H1 (cell line): ENCODE results near the gene CDH9. TPM values are rescaled to one million over a fixed set of nuclear protein-coding genes. Genes with fewer than 3 reads are reported as not detected.

Source experiments
- CTCF ChIA-PET: fragments of 300-600 bp; sonication (Branson Sonifier 250); formaldehyde crosslinking; loops from one replicate; lab custom pipeline; 2021; ENCODE audit not compliant: partially characterized antibody; lab: Charles Lee
- POLR2A ChIA-PET: fragments of 300-600 bp; sonication (Branson Sonifier 250); formaldehyde crosslinking; loops from one replicate; lab custom pipeline; 2021; ENCODE audit warnings: inconsistent platforms; ENCODE audit not compliant: partially characterized antibody; lab: Charles Lee
- DNase-seq, 2 experiments: peaks; one replicate each; pipeline versions ENCODE4 v3.0.0 to v3.0.0-alpha.2; 2010 to 2022; ENCODE audit warnings: low spot score in 2 of 2, low read depth in 1 of 2, mixed read lengths in 1 of 2
- FAIRE-seq: peaks from 2 replicates; lab custom pipeline; 2011; peaks lifted over from hg19 to GRCh38; lab: Jason Lieb, UNC
- H2AFZ ChIP-seq: 2 replicates; pipeline ENCODE4 v1.8.1; 2012; ENCODE audit warnings: low read length, inconsistent platforms
- H2AK5ac ChIP-seq: 2 replicates; pipeline ENCODE4 v1.6.1; 2013; ENCODE audit warnings: low read depth, low read length
- H2BK120ac ChIP-seq: replicated peaks from 2 replicates; pipeline ENCODE3; 2013; ENCODE audit warnings: low read depth, low read length, inconsistent platforms
- H2BK12ac ChIP-seq: 2 replicates; pipeline ENCODE4 v1.6.1; 2013; ENCODE audit warnings: low read depth, low read length
- H2BK15ac ChIP-seq: 2 replicates; pipeline ENCODE4 v1.6.1; 2013; ENCODE audit warnings: low read length
- H2BK20ac ChIP-seq: 2 replicates; pipeline ENCODE4 v1.6.1; 2013; ENCODE audit warnings: low read length
- H2BK5ac ChIP-seq: 2 replicates; pipeline ENCODE4 v1.6.1; 2013; ENCODE audit warnings: low read depth, low read length
- H3K14ac ChIP-seq: 2 replicates; pipeline ENCODE4 v1.6.1; 2013; ENCODE audit warnings: inconsistent platforms; ENCODE audit not compliant: insufficient read length
- H3K18ac ChIP-seq: 2 replicates; pipeline ENCODE4 v1.6.1; 2013; ENCODE audit warnings: low read length; ENCODE audit errors: extremely low read depth
- H3K23ac ChIP-seq: 2 replicates; pipeline ENCODE4 v1.6.1; 2013; ENCODE audit warnings: inconsistent platforms; ENCODE audit not compliant: insufficient read length
- H3K23me2 ChIP-seq: 2 replicates; pipeline ENCODE4 v1.6.1; 2013; ENCODE audit warnings: low read depth, low read length
- H3K27ac ChIP-seq: 2 replicates; pipeline ENCODE4 v1.6.1; 2011; ENCODE audit warnings: low read depth, low read length, inconsistent platforms
- H3K27me3 ChIP-seq, 4 experiments: replicated peaks in 1 of 4; 1 replicate in 1 of 4; 2 replicates in 3 of 4; pipeline versions ENCODE4 v1.6.1 to v1.8.1; 2011 to 2013; ENCODE audit warnings: low read length in 3 of 4, mild to moderate bottlenecking in 3 of 4, inconsistent platforms in 2 of 4, mixed read lengths in 2 of 4, moderate library complexity in 1 of 4; ENCODE audit not compliant: control insufficient read depth in 3 of 4, insufficient read depth in 3 of 4; ENCODE audit errors: extremely low read depth in 1 of 4
- H3K36me3 ChIP-seq, 4 experiments: 2 replicates each; pipeline versions ENCODE4 v1.6.1 to v1.8.1; 2011 to 2013; ENCODE audit warnings: mild to moderate bottlenecking in 4 of 4, low read length in 3 of 4, moderate library complexity in 2 of 4, control low read depth in 1 of 4, inconsistent platforms in 1 of 4; ENCODE audit not compliant: insufficient read depth in 4 of 4, control insufficient read depth in 2 of 4
- H3K4ac ChIP-seq: replicated peaks from 2 replicates; pipeline ENCODE3; 2013; ENCODE audit warnings: low read length, low read depth, mixed read lengths, inconsistent platforms; ENCODE audit not compliant: insufficient read length
- H3K4me1 ChIP-seq, 4 experiments: replicated peaks in 1 of 4; 1 replicate in 1 of 4; 2 replicates in 3 of 4; pipeline versions ENCODE4 v1.6.1 to v1.8.1; 2011 to 2013; ENCODE audit warnings: low read length in 3 of 4, inconsistent platforms in 2 of 4, mixed read lengths in 1 of 4; ENCODE audit not compliant: insufficient read depth in 4 of 4, control insufficient read depth in 3 of 4
- H3K4me2 ChIP-seq, 2 experiments: 2 replicates each; pipeline versions ENCODE4 v1.6.1 to v1.8.1; 2011 to 2013; ENCODE audit warnings: low read depth in 2 of 2, low read length in 2 of 2, control low read depth in 1 of 2, inconsistent platforms in 1 of 2, mild to moderate bottlenecking in 1 of 2; ENCODE audit not compliant: insufficient read depth in 1 of 2
- H3K4me3 ChIP-seq, 4 experiments: fragments of 200-600, 300-600 bp in 1 of 4; sonication (generic), shearing (Covaris generic), sonication (Bioruptor Twin) in 1 of 4; 2 replicates each; pipeline versions ENCODE4 v1.5.1 to v1.8.1; 2011 to 2016; ENCODE audit warnings: low read length in 4 of 4, low read depth in 3 of 4, control low read depth in 2 of 4, inconsistent platforms in 2 of 4, mild to moderate bottlenecking in 2 of 4, mixed read lengths in 1 of 4, moderate library complexity in 1 of 4; ENCODE audit not compliant: insufficient read depth in 2 of 4; ENCODE audit errors: extremely low read depth in 1 of 4
- H3K56ac ChIP-seq: replicated peaks from 2 replicates; pipeline ENCODE3; 2013; ENCODE audit warnings: low read depth, mild to moderate bottlenecking, mixed read lengths, low read length, inconsistent platforms; ENCODE audit not compliant: insufficient read length
- H3K79me1 ChIP-seq: 2 replicates; pipeline ENCODE4 v1.6.1; 2013; ENCODE audit warnings: low read depth, low read length, control low read depth
- H3K79me2 ChIP-seq, 2 experiments: 2 replicates each; pipeline versions ENCODE4 v1.6.1 to v1.8.1; 2012 to 2013; ENCODE audit warnings: low read length in 2 of 2, mild to moderate bottlenecking in 2 of 2, inconsistent platforms in 1 of 2; ENCODE audit not compliant: insufficient read depth in 2 of 2, control insufficient read depth in 1 of 2
- H3K9ac ChIP-seq, 4 experiments: replicated peaks in 1 of 4; 1 replicate in 1 of 4; 2 replicates in 3 of 4; pipeline versions ENCODE4 v1.6.1 to v1.8.1; 2011 to 2013; ENCODE audit warnings: low read depth in 3 of 4, low read length in 3 of 4, control low read depth in 2 of 4, mild to moderate bottlenecking in 2 of 4, moderate library complexity in 2 of 4, inconsistent platforms in 1 of 4; ENCODE audit errors: extremely low read depth in 1 of 4
- H3K9me3 ChIP-seq, 2 experiments: 2 replicates each; pipeline versions ENCODE4 v1.6.1 to v1.8.1; 2012 to 2013; ENCODE audit warnings: mild to moderate bottlenecking in 2 of 2, moderate library complexity in 2 of 2, control low read depth in 1 of 2, inconsistent platforms in 1 of 2, low read depth in 1 of 2, low read length in 1 of 2, mixed read lengths in 1 of 2; ENCODE audit not compliant: insufficient read depth in 2 of 2
- H4K20me1 ChIP-seq, 2 experiments: replicated peaks in 1 of 2; 2 replicates each; pipeline versions ENCODE3 to v1.8.1; 2011 to 2013; ENCODE audit warnings: inconsistent platforms in 2 of 2, low read length in 2 of 2, mild to moderate bottlenecking in 1 of 2; ENCODE audit not compliant: insufficient read depth in 2 of 2, control insufficient read depth in 1 of 2
- H4K5ac ChIP-seq: 2 replicates; pipeline ENCODE4 v1.6.1; 2013; ENCODE audit warnings: low read length, low read depth, mixed read lengths, inconsistent platforms; ENCODE audit not compliant: insufficient read length
- H4K8ac ChIP-seq: 2 replicates; pipeline ENCODE4 v1.8.0; 2013; ENCODE audit warnings: mild to moderate bottlenecking, moderate library complexity, low read length, inconsistent platforms; ENCODE audit not compliant: insufficient read depth; ENCODE audit errors: extremely low read depth
- H4K91ac ChIP-seq: replicated peaks from 2 replicates; pipeline ENCODE3; 2013; ENCODE audit warnings: low read length, mixed read lengths, inconsistent platforms; ENCODE audit not compliant: insufficient read length
- BACH1 ChIP-seq: IDR thresholded peaks from 2 replicates; pipeline ENCODE4 v1.6.1; 2012; ENCODE audit warnings: low read length, improper control_type of control experiment
- CHD2 ChIP-seq: IDR thresholded peaks from 2 replicates; pipeline ENCODE4 v1.6.1; 2012; ENCODE audit warnings: low read length, improper control_type of control experiment
- NRF1 ChIP-seq: IDR thresholded peaks from 2 replicates; pipeline ENCODE4 v1.6.1; 2011; ENCODE audit warnings: mild to moderate bottlenecking, low read depth, low read length, improper control_type of control experiment
- PHF8 ChIP-seq: fragments of 200-600 bp; sonication (generic); conservative IDR thresholded peaks from 2 replicates; pipeline ENCODE4 v1.7.1; 2012; ENCODE audit warnings: low read depth, mild to moderate bottlenecking, inconsistent platforms, low read length, moderate library complexity
- RXRA ChIP-seq: IDR thresholded peaks from 2 replicates; pipeline ENCODE4 v1.6.1; 2011; ENCODE audit warnings: low read depth, mild to moderate bottlenecking, low read length, moderate library complexity; ENCODE audit not compliant: insufficient read depth
- SIRT6 ChIP-seq: IDR thresholded peaks from one replicate; pipeline ENCODE4 v1.7.1; 2012; ENCODE audit warnings: low read length, inconsistent platforms
- WGBS, 2 experiments: shearing (Covaris generic) in 1 of 2; methylation state at CpG; one replicate each; pipeline versions ENCODE4 v1.1.6 to v1.1.7; 2013 to 2015; ENCODE audit warnings: low lambda C conversion rate in 2 of 2, mixed read lengths in 2 of 2, inconsistent platforms in 1 of 2, low coverage in 1 of 2, missing lambda C conversion rate in 1 of 2; ENCODE audit not compliant: insufficient replicate concordance in 2 of 2, insufficient coverage in 1 of 2, insufficient read length in 1 of 2; ENCODE audit errors: extremely low coverage in 1 of 2, missing lambda C conversion rate in 1 of 2; 5-methylcytosine and 5-hydroxymethylcytosine counted together
- polyA plus RNA-seq, 7 experiments: library from polyadenylated mRNA; depleted of rRNA in 3 of 7; stranded (reverse) in 5 of 7; unstranded in 2 of 7; fragments of >200 nt in 5 of 7; fragments of 200-250 nt in 2 of 7; gene quantifications; 1 replicate in 5 of 7; 2 replicates in 1 of 7; 4 replicates in 1 of 7; pipeline versions ENCODE4 v1.2.1 to v1.2.3, GENCODE V29; 2011 to 2013; ENCODE audit warnings: missing spikeins in 2 of 7, mixed read lengths in 2 of 7
- total RNA-seq: library from RNA; stranded (reverse); fragmentation: NEBNext Ultra II Directional; extraction: Animal tissue kit (Norgen Biotek cat#: 25700); gene quantifications from 2 replicates; pipeline ENCODE4 v1.2.1, GENCODE V29; 2021
- TF ChIP-seq, protein P1 (sequence below): IDR thresholded peaks from 2 replicates; pipeline ENCODE4 v1.6.1; 2012; ENCODE audit warnings: inconsistent platforms
- TF ChIP-seq, protein P2 (sequence below): IDR thresholded peaks from 2 replicates; pipeline ENCODE4 v1.6.1; 2012; ENCODE audit warnings: low read length, inconsistent platforms

Gene CDH9
- total and polyA plus RNA-seq, 2 of the 8 experiments (the other 6 are each of a cell fraction or from before 2014, with no cell fraction given), result 0.54 to 1.0 TPM

GRCh38 chr5:26881901-26882300 lies 156.5 kb downstream of the CDH9 start:
- H4K8ac ChIP-seq, result no peak overlapping the region
- H3K56ac ChIP-seq, result no peak overlapping the region
- H2BK15ac ChIP-seq, result no peak overlapping the region
- no peak overlapping the region for H2BK12ac ChIP-seq
- ChIA-PET POLR2A (no interaction called here), CTCF (no interaction called here)
- no peak overlapping the region for H4K91ac ChIP-seq
- H3K79me2 ChIP-seq, result no peaks in the 10 kb centered on the region
- no peaks in the 10 kb centered on the region for H3K79me1 ChIP-seq
- H3K27ac ChIP-seq, result no peak overlapping the region
- H3K4me1 ChIP-seq, result no peaks in the 10 kb centered on the region
- no peaks in the 10 kb centered on the region for H3K36me3 ChIP-seq
- H2BK20ac ChIP-seq, result no peak overlapping the region
- H3K4ac ChIP-seq, result no peak overlapping the region
- no peak overlapping the region for H3K9ac ChIP-seq
- H3K23ac ChIP-seq, result no peak overlapping the region
- H2BK120ac ChIP-seq, result no peak overlapping the region
- no peak overlapping the region for H2BK5ac ChIP-seq
- FAIRE-seq (no peak), DNase-seq (no peak)
- no peak overlapping the region for H4K5ac ChIP-seq
- no peak overlapping the region for H3K18ac ChIP-seq
- H3K27me3 ChIP-seq, result no peaks in the 10 kb centered on the region
- H3K23me2 ChIP-seq, result no peaks in the 10 kb centered on the region
- H2AFZ ChIP-seq, result no peak overlapping the region
- no peak overlapping the region for H2AK5ac ChIP-seq
- no peaks in the 10 kb centered on the region for H4K20me1 ChIP-seq
- WGBS, 2 experiments, result 45% methylated on average over 2 of the region's 2 CpGs; no CpG with 5 or more reads in 1 of the 2 experiments
- H3K4me2 ChIP-seq, result no peak overlapping the region
- TF ChIP-seq RXRA (no peak), PHF8 (no peak), CHD2 (no peak), BACH1 (no peak), NRF1 (no peak), SIRT6 (no peak)
- TF ChIP-seq, protein P1, sequence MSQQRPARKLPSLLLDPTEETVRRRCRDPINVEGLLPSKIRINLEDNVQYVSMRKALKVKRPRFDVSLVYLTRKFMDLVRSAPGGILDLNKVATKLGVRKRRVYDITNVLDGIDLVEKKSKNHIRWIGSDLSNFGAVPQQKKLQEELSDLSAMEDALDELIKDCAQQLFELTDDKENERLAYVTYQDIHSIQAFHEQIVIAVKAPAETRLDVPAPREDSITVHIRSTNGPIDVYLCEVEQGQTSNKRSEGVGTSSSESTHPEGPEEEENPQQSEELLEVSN, result no peak
- TF ChIP-seq, protein P2, sequence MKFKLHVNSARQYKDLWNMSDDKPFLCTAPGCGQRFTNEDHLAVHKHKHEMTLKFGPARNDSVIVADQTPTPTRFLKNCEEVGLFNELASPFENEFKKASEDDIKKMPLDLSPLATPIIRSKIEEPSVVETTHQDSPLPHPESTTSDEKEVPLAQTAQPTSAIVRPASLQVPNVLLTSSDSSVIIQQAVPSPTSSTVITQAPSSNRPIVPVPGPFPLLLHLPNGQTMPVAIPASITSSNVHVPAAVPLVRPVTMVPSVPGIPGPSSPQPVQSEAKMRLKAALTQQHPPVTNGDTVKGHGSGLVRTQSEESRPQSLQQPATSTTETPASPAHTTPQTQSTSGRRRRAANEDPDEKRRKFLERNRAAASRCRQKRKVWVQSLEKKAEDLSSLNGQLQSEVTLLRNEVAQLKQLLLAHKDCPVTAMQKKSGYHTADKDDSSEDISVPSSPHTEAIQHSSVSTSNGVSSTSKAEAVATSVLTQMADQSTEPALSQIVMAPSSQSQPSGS, result no peak
- no peaks in the 10 kb centered on the region for H3K9me3 ChIP-seq
- no peak overlapping the region for H3K14ac ChIP-seq
- H3K4me3 ChIP-seq, result no peak overlapping the region
